ENCODE measurements around the gene INO80E.

INO80E gene

GRCh38 chr16:29975811-29976511, 20.1 kb upstream of the INO80E start:
- no peak for DNase-seq (ENCODE audit: low spot score)

GRCh38 chr16:29977063-29977825, 18.8 kb upstream of the INO80E start:
- DNase-seq (ENCODE audit: low spot score) = no peak

- DNase-seq (ENCODE audit: low spot score) = no peak
Measured at GRCh38 chr16:29978081-29978480, 18.0 kb upstream of the INO80E start.

DNA sequence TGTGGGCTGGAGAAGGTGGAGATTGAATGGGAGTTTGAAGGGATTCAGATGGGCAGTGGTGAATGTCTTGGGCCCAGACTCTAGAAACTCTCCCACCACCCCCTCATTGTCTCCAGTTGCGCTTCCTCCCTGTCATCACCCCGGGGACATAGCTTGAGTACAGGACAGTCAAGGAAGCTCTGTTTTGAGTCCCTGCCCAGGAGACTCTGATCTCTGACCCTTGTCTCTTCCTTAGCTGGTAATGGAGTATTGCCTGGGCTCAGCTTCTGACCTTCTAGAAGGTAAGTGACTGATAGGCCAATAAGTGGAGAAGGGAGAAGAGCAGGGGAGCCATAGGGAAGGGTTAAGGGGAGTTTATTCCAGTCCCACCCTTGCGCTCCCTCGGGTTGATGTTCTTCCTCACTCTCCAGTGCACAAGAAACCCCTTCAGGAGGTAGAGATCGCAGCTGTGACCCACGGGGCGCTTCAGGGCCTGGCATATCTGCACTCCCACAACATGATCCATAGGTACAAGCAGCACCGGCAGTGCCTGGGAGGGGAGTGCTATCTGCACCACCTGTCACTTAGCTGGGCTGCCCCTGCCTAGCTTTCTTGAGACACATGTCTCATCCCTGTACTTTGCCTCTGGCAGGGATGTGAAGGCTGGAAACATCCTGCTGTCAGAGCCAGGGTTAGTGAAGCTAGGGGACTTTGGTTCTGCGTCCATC, 17.3 kb upstream of the INO80E start:
- no peak for DNase-seq (ENCODE audit: low spot score)

DNA sequence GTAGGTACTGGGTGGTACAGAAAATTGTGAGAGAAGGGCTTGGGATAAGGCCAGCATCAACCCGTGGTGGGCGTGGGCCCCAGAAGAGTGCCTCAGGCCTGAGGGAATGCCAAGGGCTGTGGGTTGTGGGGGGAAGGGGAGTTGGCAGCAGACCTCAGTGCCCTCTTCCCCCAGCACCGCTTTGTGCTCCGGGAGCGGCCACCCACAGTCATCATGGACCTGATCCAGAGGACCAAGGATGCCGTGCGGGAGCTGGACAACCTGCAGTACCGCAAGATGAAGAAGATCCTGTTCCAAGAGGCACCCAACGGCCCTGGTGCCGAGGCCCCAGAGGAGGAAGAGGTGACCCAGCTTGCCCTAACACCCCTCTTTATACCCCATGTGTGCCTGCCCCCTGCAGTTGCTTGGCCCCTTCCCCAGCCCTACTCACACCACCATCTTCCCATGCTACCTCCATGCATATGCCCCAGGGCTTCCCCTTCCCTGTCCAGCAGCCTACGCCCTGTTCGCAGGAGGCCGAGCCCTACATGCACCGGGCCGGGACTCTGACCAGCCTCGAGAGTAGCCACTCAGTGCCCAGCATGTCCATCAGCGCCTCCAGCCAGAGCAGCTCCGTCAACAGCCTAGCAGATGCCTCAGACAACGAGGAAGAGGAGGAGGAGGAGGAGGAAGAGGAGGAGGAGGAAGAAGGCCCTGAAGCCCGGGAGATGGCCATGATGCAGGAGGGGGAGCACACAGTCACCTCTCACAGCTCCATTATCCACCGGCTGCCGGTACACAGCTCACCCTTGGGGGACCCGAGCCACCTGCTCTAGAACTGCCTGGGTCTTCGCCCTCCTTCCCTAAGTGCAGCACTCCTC, 13.3 kb upstream of the INO80E start:
- no peak for DNase-seq (ENCODE audit: low spot score)

- DNase-seq (ENCODE audit: low spot score) = no peak
Measured at GRCh38 chr16:29983420-29984136, 12.5 kb upstream of the INO80E start.

DNA sequence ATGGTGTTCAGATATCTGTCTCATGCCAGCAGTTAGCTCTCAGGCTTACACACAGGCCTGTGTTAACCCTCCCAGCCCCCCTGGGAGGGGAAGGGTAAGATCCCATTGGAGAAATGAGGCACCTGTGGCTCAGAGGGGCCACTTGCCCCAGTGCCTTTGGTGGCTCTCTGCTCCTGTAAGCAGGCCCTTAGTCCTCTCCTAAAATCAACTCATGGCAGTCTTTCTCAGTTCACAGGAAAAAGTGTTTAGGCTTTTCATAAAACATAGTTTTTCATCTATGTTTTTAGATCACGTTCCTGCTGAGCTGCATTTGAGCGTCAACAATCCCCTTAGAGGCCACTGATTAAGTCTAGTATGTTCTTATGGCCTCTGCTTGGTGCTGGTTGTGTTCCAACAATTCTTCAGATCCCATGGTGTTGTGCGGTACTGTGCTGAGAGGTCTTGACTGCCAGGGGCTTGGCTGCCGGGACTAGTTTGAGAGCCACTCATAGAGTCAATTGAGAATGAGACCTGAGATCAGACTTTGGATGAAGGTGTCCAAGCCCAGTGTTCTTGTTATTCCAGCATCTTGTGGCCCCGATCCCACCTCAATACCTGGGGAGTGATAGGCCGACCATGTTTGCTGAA, 11.8 kb upstream of the INO80E start:
- DNase-seq (ENCODE audit: low spot score) = no peak

DNA sequence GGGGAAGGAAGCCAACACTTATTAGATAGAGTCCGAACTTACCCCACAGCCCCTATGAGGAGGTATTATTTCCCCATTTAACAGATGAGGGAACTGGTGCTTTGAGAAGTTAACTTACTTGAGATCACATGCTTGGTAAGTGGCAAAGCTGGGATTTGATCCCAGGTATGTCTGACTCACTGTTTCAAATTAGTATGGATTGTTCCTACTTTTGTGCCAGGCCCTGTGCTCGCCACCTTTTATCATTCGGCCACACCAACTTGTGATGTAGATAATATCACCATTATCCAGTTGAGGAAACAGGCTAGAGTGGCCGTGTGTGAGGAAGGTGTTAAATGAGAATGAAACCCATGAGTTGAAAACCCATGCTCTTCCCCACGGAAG, 11.3 kb upstream of the INO80E start:
- no peak for DNase-seq (ENCODE audit: low spot score)

GRCh38 chr16:29985271-29985811, 10.7 kb upstream of the INO80E start:
- no peak for DNase-seq (ENCODE audit: low spot score)

DNA sequence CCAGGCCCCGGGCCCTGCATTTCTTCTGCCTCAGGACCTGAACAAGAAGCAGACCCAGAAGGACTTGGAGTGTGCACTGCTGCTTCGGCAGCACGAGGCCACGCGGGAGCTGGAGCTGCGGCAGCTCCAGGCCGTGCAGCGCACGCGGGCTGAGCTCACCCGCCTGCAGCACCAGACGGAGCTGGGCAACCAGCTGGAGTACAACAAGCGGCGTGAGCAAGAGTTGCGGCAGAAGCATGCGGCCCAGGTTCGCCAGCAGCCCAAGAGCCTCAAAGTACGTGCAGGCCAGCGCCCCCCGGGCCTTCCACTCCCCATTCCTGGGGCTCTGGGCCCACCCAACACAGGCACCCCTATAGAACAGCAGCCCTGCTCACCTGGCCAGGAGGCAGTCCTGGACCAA, 9.8 kb upstream of the INO80E start:
- DNase-seq (ENCODE audit: low spot score) = no peak

DNA sequence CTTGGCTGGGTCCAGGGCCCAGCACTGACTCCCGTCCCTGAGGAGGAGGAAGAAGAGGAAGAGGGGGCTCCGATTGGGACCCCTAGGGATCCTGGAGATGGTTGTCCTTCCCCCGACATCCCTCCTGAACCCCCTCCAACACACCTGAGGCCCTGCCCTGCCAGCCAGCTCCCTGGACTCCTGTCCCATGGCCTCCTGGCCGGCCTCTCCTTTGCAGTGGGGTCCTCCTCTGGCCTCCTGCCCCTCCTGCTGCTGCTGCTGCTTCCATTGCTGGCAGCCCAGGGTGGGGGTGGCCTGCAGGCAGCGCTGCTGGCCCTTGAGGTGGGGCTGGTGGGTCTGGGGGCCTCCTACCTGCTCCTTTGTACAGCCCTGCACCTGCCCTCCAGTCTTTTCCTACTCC, 9.1 kb upstream of the INO80E start:
- DNase-seq (ENCODE audit: low spot score) = no peak

DNA sequence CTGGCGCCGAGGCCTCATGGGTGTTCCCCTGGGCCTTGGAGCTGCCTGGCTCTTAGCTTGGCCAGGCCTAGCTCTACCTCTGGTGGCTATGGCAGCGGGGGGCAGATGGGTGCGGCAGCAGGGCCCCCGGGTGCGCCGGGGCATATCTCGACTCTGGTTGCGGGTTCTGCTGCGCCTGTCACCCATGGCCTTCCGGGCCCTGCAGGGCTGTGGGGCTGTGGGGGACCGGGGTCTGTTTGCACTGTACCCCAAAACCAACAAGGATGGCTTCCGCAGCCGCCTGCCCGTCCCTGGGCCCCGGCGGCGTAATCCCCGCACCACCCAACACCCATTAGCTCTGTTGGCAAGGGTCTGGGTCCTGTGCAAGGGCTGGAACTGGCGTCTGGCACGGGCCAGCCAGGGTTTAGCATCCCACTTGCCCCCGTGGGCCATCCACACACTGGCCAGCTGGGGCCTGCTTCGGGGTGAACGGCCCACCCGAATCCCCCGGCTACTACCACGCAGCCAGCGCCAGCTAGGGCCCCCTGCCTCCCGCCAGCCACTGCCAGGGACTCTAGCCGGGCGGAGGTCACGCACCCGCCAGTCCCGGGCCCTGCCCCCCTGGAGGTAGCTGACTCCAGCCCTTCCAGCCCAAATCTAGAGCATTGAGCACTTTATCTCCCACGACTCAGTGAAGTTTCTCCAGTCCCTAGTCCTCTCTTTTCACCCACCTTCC, 8.5 kb upstream of the INO80E start:
- DNase-seq (ENCODE audit: low spot score) = no peak

DNA sequence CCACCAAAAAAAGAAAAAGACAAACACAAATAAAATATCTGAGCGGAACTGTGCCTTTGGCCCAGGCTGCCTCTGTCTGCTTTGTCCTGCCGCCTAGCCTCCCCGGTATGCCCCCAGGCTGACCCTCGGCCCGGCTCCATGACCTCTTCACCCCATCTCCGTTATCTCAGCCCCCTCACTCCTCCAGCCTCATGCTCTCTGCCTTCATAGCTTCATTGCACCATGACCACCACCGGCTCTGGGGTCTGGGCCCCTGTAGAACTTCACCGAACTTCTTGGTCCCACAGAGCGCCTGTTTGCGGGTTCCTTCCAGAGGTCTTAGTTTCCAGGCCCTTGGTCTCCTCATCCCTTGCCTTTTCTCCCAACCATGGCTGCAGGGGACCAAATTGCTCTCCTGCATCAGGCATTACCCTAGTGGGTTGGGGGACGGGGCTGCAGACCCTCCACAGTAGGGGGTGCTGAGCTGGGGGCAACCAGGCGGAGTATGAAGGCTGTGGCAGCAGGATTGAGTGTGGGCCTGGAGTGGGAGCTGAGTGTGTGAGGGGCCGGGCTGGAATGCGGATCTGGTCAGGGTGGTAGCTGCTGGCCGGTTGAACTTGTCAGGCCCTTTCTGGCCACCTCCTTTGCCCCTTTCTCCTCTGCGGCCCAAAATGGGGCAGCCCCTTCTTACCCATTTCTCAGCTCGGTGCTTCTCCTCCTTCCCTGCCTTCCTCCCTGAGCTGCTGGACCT, 7.5 kb upstream of the INO80E start:
- no peak for DNase-seq (ENCODE audit: low spot score)

DNA sequence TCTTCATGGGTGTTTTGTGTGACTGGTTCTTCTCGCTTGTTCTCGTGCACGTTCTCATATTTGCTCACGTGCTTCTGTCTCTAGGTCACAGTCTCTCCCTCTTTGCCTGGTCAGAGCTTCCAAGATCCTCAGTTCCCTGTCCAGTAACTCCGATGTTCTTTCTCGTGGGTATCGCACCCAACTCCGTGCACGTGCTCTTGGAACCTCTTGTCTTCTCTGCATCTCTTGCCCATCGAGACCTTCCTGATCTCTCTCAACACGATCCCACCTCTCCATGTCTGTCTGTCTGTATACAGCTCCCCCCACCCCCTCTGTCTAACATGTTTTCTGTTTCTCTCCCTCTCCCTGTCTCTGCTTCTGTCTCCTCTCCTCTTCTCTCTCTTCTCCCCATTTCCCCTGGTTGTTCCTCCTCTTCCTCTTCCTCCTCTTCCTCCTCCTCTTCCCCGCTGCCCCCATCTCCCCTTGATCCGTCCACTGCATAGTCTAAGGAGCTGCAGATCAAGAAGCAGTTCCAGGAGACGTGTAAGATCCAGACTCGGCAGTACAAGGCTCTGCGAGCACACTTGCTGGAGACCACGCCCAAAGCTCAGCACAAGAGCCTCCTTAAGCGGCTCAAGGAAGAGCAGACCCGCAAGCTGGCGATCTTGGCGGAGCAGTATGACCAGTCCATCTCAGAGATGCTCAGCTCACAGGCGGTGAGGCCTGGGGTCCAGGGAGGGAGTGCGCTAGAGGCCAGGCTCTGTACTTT, 6.8 kb upstream of the INO80E start:
- no peak for DNase-seq (ENCODE audit: low spot score)

GRCh38 chr16:29990034-29990433, 6.0 kb upstream of the INO80E start:
- DNase-seq (ENCODE audit: low spot score) = no peak

DNA sequence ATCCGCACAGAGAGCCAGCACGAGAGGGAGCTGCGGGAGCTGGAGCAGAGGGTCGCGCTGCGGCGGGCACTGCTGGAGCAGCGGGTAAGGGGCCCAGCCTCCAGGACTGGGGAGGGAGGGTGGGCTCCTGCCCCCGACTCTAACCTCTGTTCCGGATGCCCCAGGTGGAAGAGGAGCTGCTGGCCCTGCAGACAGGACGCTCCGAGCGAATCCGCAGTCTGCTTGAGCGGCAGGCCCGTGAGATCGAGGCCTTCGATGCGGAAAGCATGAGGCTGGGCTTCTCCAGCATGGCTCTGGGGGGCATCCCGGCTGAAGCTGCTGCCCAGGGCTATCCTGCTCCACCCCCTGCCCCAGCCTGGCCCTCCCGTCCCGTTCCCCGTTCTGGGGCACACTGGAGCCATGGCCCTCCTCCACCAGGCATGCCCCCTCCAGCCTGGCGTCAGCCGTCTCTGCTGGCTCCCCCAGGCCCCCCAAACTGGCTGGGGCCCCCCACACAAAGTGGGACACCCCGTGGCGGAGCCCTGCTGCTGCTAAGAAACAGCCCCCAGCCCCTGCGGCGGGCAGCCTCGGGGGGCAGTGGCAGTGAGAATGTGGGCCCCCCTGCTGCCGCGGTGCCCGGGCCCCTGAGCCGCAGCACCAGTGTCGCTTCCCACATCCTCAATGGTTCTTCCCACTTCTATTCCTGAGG, 5.0 kb upstream of the INO80E start:
- DNase-seq (ENCODE audit: low spot score) = no peak

DNA sequence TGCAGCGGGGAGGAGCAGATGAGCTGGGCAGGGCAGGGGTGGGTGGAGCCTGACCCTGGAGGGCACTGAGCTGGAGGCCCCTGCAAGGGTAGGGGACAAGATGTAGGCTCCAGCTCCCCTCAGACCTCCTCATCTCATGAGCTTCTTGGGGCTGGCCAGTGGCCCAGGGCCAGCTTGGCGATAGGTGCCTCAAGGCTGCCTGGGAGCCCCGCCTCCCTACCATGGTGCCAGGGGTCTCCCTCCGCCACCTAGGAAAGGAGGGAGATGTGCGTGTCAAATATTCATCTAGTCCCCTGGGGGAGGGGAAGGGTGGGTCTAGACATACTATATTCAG, 4.5 kb upstream of the INO80E start:
- DNase-seq (ENCODE audit: low spot score) = no peak

GRCh38 chr16:29992344-29992967, 3.6 kb upstream of the INO80E start:
- no peak for DNase-seq (ENCODE audit: low spot score)

All from HuH-7 (cell line).